ENCODE results near the gene ZFP14. TPM values are rescaled to one million over a fixed set of nuclear protein-coding genes. Genes with fewer than 3 reads are reported as not detected.
A peak's percentile ranks its signal among the peaks of the same experiment; 100 is the strongest.

The ZFP14 gene
- total RNA-seq, 1 donor from 2014 or later = 10.6 TPM

GRCh38 chr19:36418287-36419001, 39.4 kb upstream of the ZFP14 start, which contains the start of gene ZFP82:
Gene ZFP82, minus strand, starts transcription at chr19:36418644. Its CDS starts 8,855 bp downstream, at chr19:36409789.
- Mint-ChIP-seq H3K9me3 (peaks cover 5% of the 10 kb centered on the region), H3K4me3 (peak within 1 kb of the TSS; percentile 97), H3K27ac (ENCODE audit: unreplicated experiment) (peak within 1 kb of the TSS; percentile 98), H3K27me3 (ENCODE audit: low read depth) (no peaks in the 10 kb centered on the region), H3K36me3 (ENCODE audit: low read depth) (peaks cover 34% of the 10 kb centered on the region), H3K4me1 (peaks cover 21% of the 10 kb centered on the region)
- peak; percentile 74 for DNase-seq (ENCODE audit: low read depth, low spot score)
- no peak for TF ChIP-seq CTCF (conservative IDR thresholded peaks at IDR 0.05)

- no peak for TF ChIP-seq CTCF (conservative IDR thresholded peaks at IDR 0.05)
- peaks cover 40% of the 10 kb centered on the region for H3K36me3 Mint-ChIP-seq (ENCODE audit: low read depth)
- H3K4me1 Mint-ChIP-seq = peaks cover 21% of the 10 kb centered on the region
- H3K27me3 Mint-ChIP-seq (ENCODE audit: low read depth) = no peaks in the 10 kb centered on the region
- peak overlapping the region; percentile 97 for H3K4me3 Mint-ChIP-seq
- H3K9me3 Mint-ChIP-seq = peaks cover 5% of the 10 kb centered on the region
- peak; percentile 12 for DNase-seq (ENCODE audit: low read depth, low spot score)
- H3K27ac Mint-ChIP-seq (ENCODE audit: unreplicated experiment) = peak overlapping the region; percentile 98
Observed at GRCh38 chr19:36417752-36418286, 38.8 kb upstream of the ZFP14 start.

- no peak overlapping the region for H3K27ac Mint-ChIP-seq (ENCODE audit: unreplicated experiment)
- no peak overlapping the region for H3K4me3 Mint-ChIP-seq
- peaks cover 22% of the 10 kb centered on the region for H3K9me3 Mint-ChIP-seq
- H3K36me3 Mint-ChIP-seq (ENCODE audit: low read depth) = peaks cover 73% of the 10 kb centered on the region
- no peaks in the 10 kb centered on the region for H3K27me3 Mint-ChIP-seq (ENCODE audit: low read depth)
- H3K4me1 Mint-ChIP-seq = no peaks in the 10 kb centered on the region
- TF ChIP-seq CTCF (conservative IDR thresholded peaks at IDR 0.05) = no peak
- no peak for DNase-seq (ENCODE audit: low read depth, low spot score)
Observed at GRCh38 chr19:36409841-36410240, 30.8 kb upstream of the ZFP14 start.

- Mint-ChIP-seq H3K36me3 (ENCODE audit: low read depth) (peaks cover 75% of the 10 kb centered on the region), H3K27me3 (ENCODE audit: low read depth) (no peaks in the 10 kb centered on the region), H3K4me3 (no peak overlapping the region), H3K4me1 (no peaks in the 10 kb centered on the region), H3K9me3 (peaks cover 25% of the 10 kb centered on the region), H3K27ac (ENCODE audit: unreplicated experiment) (no peak overlapping the region)
- TF ChIP-seq CTCF (conservative IDR thresholded peaks at IDR 0.05) = no peak
- no peak for DNase-seq (ENCODE audit: low read depth, low spot score)
Observed at GRCh38 chr19:36408101-36408500, 29.1 kb upstream of the ZFP14 start.

- Mint-ChIP-seq H3K9me3 (peaks cover 23% of the 10 kb centered on the region), H3K4me1 (no peaks in the 10 kb centered on the region), H3K4me3 (no peak overlapping the region), H3K27ac (ENCODE audit: unreplicated experiment) (no peak overlapping the region), H3K27me3 (ENCODE audit: low read depth) (no peaks in the 10 kb centered on the region), H3K36me3 (ENCODE audit: low read depth) (peaks cover 77% of the 10 kb centered on the region)
- no peak for TF ChIP-seq CTCF (conservative IDR thresholded peaks at IDR 0.05)
- DNase-seq (ENCODE audit: low read depth, low spot score) = no peak
Observed at GRCh38 chr19:36404498-36404897, 25.5 kb upstream of the ZFP14 start.

All from neural crest cell (in vitro differentiated cells).